HG02840 (cell line): ENCODE results near the gene BCORL1.

Source experiments
- ATAC-seq: cut with Tn5 transposase; IDR thresholded peaks from one replicate; pipeline ENCODE4 v1.9.1; 2021; ENCODE audit warnings: mild to moderate bottlenecking, moderate library complexity, moderate number of reproducible peaks; ENCODE audit not compliant: unreplicated experiment, low FRiP score

The BCORL1 gene

DNA sequence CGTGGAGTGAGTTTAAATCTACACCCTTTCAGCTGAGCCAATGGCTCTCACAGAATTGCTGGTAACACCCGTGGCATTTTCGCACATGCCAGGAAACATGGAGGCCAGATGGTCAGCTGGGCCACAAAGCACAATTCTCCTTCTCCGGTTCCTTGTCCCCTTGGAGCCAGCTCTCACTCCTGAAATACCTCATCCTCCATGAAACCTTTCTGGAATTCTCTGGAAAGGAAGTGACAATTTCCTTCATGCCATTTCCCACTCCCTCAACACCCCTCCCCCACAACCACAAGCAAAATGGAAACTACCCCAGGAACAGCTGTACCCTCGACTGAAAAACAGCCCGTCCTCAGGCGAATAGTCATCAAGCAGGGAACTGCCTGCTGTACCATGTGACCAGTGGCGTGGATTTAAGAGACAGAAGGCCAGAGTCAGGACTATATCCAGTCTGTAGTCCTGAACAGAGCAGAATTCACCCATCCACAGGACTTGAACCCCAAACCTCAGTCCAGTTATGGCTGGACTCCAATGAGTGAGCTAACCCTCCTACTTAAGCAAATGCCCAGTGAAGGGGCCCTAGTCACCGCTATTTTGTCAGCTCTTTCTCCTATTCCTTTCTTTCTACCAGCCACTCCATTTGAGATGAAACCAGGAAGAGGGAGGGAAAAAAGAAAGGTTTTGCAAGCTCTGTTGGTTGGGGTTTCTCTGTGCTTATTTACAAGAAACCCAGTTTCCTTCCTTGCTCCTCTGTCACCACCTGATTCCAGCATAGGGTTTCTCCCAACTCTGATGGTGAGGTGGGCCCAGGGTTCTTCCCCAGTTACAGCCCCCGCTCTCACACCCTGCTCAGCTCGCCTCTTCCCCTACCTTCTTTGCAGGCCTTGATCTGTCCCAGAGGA lies 103.4 kb downstream of the BCORL1 start:
- ATAC-seq = no peak

DNA sequence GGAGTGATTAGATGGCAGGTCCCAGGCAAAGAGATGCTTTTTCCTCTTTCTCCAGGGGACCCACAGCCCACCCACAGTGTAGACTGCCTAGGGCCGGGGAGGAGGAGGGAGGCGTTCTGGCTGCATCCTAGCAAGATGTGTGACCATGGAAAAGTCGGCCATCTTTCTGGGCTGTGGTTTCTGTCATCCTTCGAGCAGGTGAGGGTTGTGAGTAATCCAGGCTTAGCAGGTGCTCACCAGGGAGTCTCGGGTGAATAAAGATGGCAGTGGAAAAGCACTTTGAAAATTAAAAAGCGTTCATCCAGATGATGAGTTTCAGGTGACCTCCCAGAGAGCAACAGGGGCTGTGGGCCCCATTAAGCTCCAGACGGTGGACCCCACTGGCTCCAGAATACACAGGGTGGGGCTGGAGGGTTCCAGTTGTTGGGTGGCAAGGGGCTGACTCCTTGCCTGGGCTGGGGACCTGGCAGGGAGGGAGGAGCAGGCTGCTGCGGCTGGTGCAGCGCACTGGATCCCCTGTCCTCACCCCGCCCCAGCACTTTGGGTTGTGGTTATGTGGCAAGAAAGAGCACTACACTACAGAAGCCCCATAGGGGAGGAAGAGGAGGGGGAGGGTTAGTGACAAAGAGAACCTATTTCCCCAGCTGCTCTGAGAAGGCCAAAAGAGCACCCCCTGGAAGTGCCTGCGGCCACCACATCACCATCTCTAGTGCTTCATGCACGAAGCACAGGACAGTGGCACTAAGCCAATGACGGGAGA lies 104.2 kb downstream of the BCORL1 start:
- no peak for ATAC-seq

DNA sequence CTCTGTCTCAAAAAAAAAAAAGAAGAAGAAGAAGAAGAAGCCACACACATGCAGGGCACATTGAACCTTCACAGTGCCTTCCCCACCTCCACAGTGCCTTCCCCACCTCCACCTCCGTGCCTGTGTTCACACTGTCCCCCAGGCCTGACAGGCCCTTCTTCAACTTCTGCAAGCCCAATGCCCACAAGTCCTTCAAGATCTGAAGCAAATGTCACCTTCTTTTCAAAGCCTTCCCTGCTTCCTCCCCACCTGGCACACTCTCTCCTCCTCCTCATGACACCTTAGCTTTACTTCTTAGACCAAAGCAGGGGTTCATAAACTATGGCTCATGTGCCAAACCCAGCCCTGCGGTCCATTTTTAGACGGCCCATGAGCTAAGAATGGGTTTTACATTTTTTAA lies 107.9 kb downstream of the BCORL1 start:
- ATAC-seq = no peak

DNA sequence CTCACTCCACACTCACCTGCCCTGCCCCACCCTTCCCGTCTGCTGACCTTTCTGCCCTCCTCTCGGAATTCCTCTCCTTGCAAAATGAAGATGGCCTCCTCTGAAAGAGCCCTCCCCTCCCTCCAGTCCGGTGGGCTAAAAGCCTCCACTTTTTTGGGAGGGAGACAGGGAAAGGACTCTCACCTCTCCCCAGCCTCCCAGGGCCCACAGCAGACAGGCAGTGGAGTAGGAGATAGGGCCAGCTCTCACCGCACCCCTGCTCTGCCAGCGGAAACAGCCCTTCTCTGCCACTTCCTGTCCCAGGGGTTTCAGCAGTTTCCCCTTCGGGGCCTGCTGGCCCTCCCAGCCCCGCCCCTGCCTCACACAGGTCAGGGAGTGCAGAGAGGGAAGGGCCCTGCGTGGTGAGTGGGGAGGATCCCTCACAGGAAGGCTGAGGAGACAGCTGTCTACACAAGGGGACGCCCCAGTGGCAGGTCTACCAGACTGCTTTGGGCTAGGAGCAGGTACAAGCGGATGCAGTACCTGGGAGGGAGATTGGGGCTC lies 109.6 kb downstream of the BCORL1 start:
- peak; percentile 95 for ATAC-seq

DNA sequence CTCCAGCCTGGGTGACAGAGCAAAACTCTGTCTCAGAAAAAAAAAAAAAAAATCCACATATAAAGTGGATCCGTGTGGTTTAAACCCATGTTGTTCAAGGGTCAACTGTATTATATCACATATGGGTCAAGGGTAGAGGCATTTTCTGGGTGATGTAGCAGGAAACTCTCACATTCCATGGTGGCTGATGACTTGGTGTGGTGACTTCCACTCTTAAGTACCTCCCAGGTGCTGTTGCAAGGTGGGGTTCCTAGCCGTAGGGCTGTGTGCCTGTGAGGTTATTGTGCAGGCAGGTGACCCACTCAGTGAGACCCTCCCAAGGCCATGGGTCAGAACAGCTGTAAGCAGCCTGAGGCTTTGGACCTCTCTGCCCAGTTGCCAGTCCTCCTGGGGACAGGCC lies 110.8 kb downstream of the BCORL1 start:
- no peak for ATAC-seq

DNA sequence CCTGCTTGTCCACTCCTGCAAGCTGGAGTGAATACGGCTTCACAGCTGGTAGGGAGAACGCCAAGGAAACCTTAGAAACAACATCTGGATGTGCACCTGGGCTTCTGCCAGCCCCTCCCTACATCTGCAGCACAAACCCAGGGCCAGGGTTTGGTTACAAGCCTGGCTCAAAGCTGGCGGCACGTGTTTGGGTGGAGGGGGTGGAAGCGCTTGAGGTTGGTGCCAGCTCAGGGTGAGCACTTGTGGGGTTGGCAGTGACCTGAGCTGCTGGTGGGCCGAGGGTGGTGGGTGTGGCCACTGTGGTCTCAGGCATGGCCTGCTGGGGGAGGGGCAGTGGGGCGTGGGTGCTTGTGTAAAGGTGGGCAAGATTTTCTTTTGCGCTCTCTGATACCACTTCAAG lies 112.3 kb downstream of the BCORL1 start:
- no peak for ATAC-seq

DNA sequence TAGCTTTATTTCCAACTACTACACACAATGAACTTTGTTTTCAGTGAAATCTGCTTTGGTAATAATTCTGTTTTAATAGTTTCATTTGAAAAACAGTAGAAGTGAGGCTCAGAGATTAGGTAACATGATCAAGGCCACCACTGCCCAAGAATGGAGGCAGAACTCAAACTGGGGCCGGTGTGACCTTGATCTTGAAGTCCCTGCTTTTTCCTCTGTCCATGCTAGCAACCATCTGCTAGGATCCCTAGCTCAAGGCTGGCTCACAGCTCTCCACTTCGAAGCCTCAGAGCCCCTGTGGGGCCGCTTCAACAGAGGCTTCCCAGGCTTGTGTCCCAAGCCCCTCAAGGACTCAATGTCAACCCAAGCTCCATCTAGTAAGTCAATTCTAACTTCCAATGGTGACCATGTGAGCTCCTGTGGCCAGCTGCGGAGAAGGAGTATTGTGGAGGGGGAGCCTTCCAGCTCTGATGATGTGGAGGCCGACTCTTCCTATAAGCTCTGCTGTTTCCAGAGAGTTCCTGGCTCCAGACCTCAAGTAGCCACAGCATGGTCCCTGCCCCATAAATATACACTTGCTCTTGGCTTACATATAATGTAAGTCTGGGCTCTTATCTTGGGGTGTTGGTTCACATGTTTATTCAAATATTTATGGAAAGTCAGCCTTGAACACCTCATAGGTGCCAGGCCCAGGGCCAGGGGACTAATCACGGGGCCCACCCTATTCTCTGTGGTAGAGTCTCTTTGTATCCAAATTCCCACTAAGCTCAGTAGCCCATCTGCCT lies 113.0 kb downstream of the BCORL1 start:
- no peak for ATAC-seq

DNA sequence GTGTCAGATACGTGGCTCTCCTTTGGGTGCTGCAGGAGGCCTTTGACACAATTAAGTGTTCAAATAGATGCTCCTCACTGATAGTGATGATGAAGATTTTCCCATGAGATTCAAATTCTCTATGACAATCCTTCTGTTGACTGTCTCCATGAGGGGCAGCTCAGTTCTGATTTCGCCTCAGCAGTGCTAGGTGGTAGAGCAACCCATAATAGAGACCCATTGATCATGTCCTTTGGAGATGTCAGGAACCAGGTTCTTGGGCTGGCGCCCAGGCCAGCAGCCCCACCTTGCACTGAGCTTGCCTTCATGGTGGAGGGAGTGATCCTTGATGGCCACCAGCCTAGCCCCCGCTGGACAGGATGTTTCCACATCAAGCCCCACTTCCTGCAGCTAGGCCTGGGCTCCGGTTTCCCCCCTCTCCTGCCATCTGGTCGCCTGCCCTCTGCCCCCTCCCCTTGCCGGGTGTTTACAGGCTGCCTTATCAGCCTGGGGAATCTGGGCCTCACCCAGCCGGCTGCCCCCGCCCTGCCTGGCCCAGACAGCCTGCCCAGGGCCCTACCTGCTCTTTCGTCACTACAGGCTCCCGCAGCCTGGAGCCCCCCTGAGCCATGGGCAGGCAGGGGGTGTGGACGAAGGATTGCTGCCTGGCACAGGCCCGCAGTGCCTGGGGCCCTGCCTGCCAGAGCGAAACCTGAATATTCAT lies 115.2 kb downstream of the BCORL1 start:
- ATAC-seq = no peak

DNA sequence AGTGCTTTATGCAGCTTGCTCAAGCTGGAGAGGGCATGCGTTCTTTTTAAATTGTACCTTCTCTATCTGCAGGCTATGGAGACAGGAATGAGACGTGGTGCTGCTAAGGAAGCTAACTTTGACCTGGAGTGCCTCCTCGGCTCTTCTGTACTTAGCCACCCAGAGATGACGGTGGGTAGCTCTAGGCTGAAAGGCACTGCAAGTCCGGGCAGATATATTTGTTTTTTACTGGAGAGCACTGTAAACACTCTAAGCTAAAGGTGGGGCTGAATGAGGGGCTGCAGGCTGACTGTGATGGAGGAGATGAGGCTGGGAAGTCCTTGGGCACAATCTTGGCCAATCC lies 115.7 kb downstream of the BCORL1 start:
- ATAC-seq = no peak

DNA sequence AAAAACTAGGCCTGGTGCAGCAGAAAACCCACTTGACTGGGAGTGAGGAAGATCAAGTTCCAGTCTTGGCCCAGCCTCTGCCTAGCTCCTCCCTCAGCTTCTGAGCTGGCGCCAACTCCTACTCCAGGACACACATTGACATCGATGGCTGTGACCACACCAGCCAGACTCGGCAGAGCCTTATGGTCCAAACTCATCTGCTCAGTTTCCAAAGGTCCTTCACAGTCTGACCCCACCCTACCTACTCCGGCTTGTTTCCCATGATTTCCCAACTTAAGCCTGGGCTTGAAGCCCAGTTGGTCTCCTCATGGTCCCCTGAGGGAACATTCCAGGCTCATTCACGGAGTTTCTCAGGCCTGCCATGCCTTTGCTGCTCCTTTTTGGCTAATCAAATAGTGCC lies 117.7 kb downstream of the BCORL1 start:
- ATAC-seq = no peak

DNA sequence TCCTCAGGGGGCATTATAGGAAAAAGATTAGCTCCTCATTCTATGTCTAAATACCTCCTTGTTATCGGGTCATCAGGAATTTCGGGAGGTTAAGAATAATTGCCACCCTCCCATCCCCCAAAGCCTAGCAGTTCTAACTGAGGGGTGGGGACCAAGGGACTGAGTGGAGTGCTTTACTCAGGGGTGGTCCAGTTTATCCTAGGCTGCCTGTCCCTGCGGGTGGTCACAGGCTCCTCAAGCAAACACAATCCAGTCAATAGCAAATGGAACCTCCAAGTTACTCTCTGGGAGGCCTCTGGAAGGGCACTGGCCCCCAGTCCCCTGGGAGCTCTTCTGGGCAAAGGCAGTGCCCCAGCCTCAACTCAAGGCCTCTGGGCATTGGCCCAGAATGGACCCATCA lies 121.2 kb downstream of the BCORL1 start:
- ATAC-seq = no peak

DNA sequence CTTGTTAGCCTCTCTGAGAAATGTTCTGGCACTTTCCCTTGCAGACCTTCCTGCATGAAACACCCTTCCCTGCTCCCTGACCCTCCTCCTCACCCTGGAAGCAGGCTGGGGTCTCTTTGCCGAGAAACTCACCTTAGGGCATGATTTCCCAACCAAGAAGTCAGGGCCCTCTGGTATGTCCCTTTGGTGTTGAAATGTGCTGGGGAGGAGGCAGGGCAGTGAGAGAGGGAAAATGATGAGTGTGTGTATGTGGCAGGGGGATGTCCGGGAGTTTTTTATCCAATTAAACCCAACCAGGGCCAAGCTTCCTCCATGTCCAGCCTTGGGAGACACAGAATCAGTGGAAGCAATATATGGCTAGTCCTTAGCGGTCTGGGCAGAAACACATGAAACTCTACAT lies 122.8 kb downstream of the BCORL1 start:
- no peak for ATAC-seq

DNA sequence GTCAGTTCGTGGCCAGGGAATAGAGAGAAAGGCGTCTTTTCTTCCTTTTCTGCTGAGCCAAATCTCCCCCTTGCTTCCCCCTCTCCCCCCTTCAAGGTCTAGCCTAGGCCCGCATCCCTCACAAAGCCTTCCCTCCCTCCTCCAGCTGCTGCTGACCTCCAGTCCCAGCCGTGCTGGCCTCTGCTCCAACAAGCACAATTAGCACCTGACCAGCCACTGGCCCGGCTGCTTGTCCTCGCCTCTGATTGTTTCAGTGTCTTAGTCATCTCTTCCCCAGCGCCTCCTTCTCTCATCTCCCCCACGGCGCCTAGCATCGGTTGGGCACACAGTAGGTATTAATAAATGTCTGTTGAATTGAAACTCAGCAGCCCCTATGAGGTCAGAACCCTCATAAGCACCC lies 123.6 kb downstream of the BCORL1 start:
- ATAC-seq = no peak
